ENCODE results near the gene B3GAT2. TPM values are rescaled to one million over a fixed set of nuclear protein-coding genes. Genes with fewer than 3 reads are reported as not detected.

B3GAT2 gene
- total and polyA plus RNA-seq, 12 donors = under 0.01 to 0.14 (median 0.03) TPM; not detected in 6

- Histone ChIP-seq H3K36me3 (replicated peaks in 1 of 2) (no peaks in the 10 kb centered on the region), H3K27me3 (no peaks in the 10 kb centered on the region), H3K4me3 (no peak overlapping the region), H3K9me3 (replicated peaks in 1 of 3) (no peaks in the 10 kb centered on the region), H3K4me1 (replicated peaks in 1 of 2) (no peaks in the 10 kb centered on the region), H3K27ac (no peak overlapping the region)
- DNase-seq = no peak
- intact Hi-C loops (cut with DNase I) = no loop called here
- TF ChIP-seq POLR2A (IDR thresholded peaks at IDR 0.05) = no peak
- TF ChIP-seq, protein P1, sequence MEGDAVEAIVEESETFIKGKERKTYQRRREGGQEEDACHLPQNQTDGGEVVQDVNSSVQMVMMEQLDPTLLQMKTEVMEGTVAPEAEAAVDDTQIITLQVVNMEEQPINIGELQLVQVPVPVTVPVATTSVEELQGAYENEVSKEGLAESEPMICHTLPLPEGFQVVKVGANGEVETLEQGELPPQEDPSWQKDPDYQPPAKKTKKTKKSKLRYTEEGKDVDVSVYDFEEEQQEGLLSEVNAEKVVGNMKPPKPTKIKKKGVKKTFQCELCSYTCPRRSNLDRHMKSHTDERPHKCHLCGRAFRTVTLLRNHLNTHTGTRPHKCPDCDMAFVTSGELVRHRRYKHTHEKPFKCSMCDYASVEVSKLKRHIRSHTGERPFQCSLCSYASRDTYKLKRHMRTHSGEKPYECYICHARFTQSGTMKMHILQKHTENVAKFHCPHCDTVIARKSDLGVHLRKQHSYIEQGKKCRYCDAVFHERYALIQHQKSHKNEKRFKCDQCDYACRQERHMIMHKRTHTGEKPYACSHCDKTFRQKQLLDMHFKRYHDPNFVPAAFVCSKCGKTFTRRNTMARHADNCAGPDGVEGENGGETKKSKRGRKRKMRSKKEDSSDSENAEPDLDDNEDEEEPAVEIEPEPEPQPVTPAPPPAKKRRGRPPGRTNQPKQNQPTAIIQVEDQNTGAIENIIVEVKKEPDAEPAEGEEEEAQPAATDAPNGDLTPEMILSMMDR (IDR thresholded peaks at IDR 0.05) = no peak
- 90 to 97% (median 94%) methylated on average over 1 of the region's 1 CpG for WGBS, 4 donors
These were observed 107.4 kb downstream of the B3GAT2 start for GRCh38 chr6:70849348-70850069.

DNA sequence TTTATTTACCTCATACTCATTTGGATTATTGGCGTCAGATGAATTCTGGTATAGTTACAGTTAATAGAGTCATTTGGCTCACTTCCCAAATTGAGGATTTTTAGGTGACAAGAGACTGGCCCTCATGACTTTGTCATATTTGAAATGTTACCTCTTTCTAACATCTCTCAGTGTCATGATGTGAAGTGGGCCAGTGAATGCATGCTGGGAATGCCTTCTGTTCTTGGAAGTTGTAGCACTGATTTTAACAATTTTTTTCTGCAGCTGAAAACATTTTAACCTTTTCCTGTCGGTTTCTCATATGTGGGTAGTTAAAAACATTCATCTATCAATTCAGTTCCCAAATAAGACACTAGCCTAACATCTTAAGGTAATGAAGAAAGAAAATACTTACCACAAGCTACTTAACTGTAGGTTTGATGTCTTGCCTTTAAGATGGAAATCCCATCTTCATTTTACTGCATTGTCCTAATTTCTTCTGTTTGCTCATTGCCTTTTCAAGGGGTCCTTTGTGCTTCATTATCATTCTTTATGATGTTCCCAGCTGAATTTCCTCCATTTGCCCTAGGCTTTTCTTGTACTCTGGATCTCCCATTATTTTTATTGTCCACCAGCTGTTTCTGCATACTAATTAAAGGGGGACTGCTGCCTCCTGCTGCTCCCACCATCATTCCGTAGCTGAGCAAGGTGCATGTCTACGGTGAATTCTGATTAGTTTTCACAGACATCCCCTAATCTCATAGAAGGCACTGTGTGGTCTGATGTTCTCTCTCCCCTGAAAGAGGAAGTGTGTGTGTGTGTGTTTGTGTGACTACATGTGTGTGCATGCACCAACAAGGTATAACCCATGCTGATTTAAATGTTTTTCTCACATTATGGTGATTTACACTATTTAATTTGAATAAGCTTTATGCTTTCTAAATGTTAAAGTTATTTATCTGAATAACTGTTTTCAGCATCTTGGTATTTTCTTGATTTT is 109.5 kb downstream of the B3GAT2 start:
- DNase-seq = no peak
- no peak for TF ChIP-seq POLR2A (IDR thresholded peaks at IDR 0.05)
- TF ChIP-seq, protein P1 (IDR thresholded peaks at IDR 0.05) = no peak
- intact Hi-C loops (cut with DNase I) = no loop called here
- 90 to 97% (median 91%) methylated on average over 4 of the region's 4 CpGs for WGBS, 4 donors
- Histone ChIP-seq H3K36me3 (replicated peaks in 1 of 2) (no peaks in the 10 kb centered on the region), H3K4me3 (no peak overlapping the region), H3K27me3 (no peaks in the 10 kb centered on the region), H3K27ac (no peak overlapping the region), H3K4me1 (replicated peaks in 1 of 2) (no peaks in the 10 kb centered on the region), H3K9me3 (replicated peaks in 1 of 3) (no peaks in the 10 kb centered on the region)

- Histone ChIP-seq H3K27ac (no peak overlapping the region), H3K27me3 (no peaks in the 10 kb centered on the region), H3K36me3 (replicated peaks in 1 of 2) (no peaks in the 10 kb centered on the region), H3K9me3 (replicated peaks in 1 of 3) (no peaks in the 10 kb centered on the region), H3K4me1 (replicated peaks in 1 of 2) (no peaks in the 10 kb centered on the region), H3K4me3 (no peak overlapping the region)
- intact Hi-C loops (cut with DNase I) = no loop called here
- WGBS, 4 donors = 95 to 99% (median 96%) methylated on average over 8 of the region's 8 CpGs
- DNase-seq = no peak
- TF ChIP-seq, protein P1 (IDR thresholded peaks at IDR 0.05) = no peak
- no peak for TF ChIP-seq POLR2A (IDR thresholded peaks at IDR 0.05)
These were observed 110.5 kb downstream of the B3GAT2 start for GRCh38 chr6:70846207-70846835.

DNA sequence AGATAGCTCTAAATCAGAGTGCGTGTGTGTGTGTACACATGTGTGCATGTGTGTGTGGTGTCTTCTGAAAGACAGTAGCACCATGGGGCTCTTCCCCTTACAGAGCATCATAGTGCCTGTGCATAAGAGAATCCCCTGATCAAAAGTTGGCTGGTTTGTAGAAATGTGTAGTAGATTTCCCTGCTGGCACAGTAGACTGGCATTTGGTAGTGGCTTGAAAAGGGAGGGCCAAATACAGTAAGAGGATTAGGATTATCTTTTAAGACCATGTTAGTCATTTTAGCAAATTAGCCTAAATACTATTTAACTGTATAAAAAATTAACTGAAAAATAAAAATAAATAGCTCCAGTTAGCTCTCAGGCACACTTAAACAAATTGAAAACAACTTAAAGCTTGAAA is 112.6 kb downstream of the B3GAT2 start:
- no peak overlapping the region for H3K4me3 ChIP-seq
- intact Hi-C loops (cut with DNase I) = no loop called here
- H3K9me3 ChIP-seq (replicated peaks in 1 of 3) = no peaks in the 10 kb centered on the region
- no peak for TF ChIP-seq POLR2A (IDR thresholded peaks at IDR 0.05)
- TF ChIP-seq, protein P1 (IDR thresholded peaks at IDR 0.05) = no peak
- no peak overlapping the region for H3K27ac ChIP-seq
- no peaks in the 10 kb centered on the region for H3K36me3 ChIP-seq (replicated peaks in 1 of 2)
- no peaks in the 10 kb centered on the region for H3K27me3 ChIP-seq
- H3K4me1 ChIP-seq (replicated peaks in 1 of 2) = peaks cover 0 to under 1% of the 10 kb centered on the region in 2 donors
- DNase-seq = no peak
- 96 to 100% (median 100%) methylated on average over 1 of the region's 1 CpG for WGBS, 4 donors

Measured in adrenal gland (tissue), 12 donors.